ENCODE data around the gene KCTD13. TPM values are rescaled to one million over a fixed set of nuclear protein-coding genes. Genes with fewer than 3 reads are reported as not detected.

Gene KCTD13
- total RNA-seq, 1 experiment from 2014 or later, result 40.7 TPM

DNA sequence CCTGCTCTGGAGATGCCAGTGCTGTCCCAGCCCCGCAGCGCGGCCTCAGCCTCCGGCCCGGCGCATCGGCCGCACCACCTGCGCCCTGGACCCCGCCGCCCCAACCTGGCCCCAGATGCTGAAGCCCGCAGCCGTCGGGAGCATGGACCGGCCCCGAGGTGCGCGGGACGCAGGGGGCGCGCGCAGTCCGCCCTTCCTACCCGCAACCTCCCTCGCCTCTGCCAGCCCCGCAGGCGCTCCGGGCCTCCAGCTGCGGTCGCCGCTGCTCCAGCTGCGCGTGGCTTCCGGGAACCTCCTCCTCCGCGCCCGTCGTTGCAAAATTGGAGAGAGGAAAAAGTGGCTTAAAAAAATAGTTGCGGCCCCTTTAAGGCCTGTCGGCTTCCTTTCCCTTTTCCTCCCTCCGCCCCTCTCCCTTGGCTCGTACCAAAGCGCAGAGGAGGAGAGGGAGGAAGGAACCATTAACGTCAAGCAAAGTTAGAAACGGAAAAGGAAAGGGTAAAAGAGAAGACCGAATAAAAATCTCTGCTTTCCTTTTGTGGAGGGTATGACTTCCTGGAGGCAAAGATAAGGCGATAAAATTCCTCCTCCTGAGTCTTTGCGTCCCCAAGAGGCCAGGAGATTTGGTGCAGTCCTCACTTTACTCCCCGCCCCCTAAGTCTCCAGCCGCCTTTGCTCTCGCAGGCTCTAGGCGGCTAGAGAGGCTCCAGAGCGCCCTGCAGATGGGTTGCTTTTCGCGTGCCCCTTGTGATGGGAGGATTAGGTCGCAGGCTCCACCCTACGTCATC lies 63.0 kb downstream of the KCTD13 start, which contains the start of gene CDIPT (continued):
- TF ChIP-seq CEBPB (IDR thresholded peaks at IDR 0.05; ENCODE audit: low read depth), result no peak

DNA sequence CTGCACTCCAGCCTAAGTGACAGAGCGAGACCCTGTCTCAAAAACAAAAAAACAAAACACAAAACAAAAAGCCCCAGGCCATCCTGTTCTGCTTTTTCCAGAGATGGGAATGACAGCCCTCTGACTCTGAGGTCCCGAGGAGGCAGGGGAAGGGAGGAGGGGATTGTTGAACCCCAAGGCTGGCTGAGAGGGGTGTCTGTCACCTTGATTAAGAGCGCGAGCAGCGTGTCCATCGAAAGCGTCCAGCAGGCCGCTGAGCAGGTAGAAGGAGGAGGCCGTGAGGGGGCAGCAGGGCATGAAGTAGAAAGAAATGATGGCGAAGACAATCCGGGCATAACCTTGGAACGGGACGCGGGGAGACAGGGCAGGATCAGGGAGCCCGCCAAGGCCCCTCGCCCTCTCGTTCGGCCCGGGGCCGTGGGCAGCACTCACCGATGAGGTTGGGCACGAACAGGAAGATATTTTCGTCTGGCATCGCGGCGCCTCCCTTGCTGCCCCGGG lies 63.6 kb downstream of the KCTD13 start:
- Histone ChIP-seq H4K20me1 (ENCODE audit: insufficient read depth) (no peaks in the 10 kb centered on the region), H3K79me2 (ENCODE audit: insufficient read depth, low read length) (peaks cover 20% of the 10 kb centered on the region), H3K4me3 (replicated peaks in 1 of 2; ENCODE audit: low read depth in 1 of 2, low read length in 2 of 2) (peak overlapping the region; percentile 85 to 89), H2AFZ (ENCODE audit: low read depth, low read length, poor library complexity, severe bottlenecking) (no peak overlapping the region), H3K36me3 (ENCODE audit: control insufficient read depth in 1 of 2, insufficient read depth in 2 of 2, low read length in 2 of 2) (peaks cover 10 to 17% of the 10 kb centered on the region in 2 experiments), H3K27me3 (ENCODE audit: insufficient read depth, low read length) (no peaks in the 10 kb centered on the region), H3K4me1 (ENCODE audit: control insufficient read depth in 1 of 2, insufficient read depth in 2 of 2, low read length in 2 of 2) (peaks cover 0 to 15% of the 10 kb centered on the region in 2 experiments; a peak in 3 of 4 replicates), H3K4me2 (ENCODE audit: low read length) (peak overlapping the region; percentile 77), H3K9me3 (ENCODE audit: control insufficient read depth in 1 of 2, insufficient read depth in 1 of 2, low read depth in 1 of 2, low read length in 2 of 2) (no peaks in the 10 kb centered on the region), H3K27ac (ENCODE audit: low read depth, low read length) (peak overlapping the region; percentile 80), H3K9me2 (ENCODE audit: insufficient read depth) (no peaks in the 10 kb centered on the region), H3K9ac (ENCODE audit: low read length) (peak overlapping the region; percentile 78)
- ChIA-PET CTCF (interaction anchor here (1.7 to 3.0 kb wide), 2 partner anchors 14 to 46 kb away, joined by 4 to 19 read pairs; no protein-coding TSS in a partner anchor), RAD21 (ENCODE audit: low non-redundant PET in 1 of 2, low total read pairs in 2 of 2, uncharacterized antibody in 2 of 2, unreplicated experiment in 2 of 2) (no interaction called here), POLR2A (interaction anchor here (1.3 kb wide), 1 partner anchor 157 kb away, joined by 3 read pairs; no protein-coding TSS in a partner anchor)
- ATAC-seq (0 out of 2 replicates have a peak, but pooled peaks have one; percentile 1), DNase-seq (ENCODE audit: low read depth, low spot score) (no peak)
- intact Hi-C loops (cut with micrococcal nuclease), result loop anchor here (5.0 kb wide), 1 partner anchor 45 kb away; the partner anchor contains the start of gene PAGR1
- BruUV-seq (replicated peaks), result no TSS peak
- TF ChIP-seq SIN3A (IDR thresholded peaks at IDR 0.05; ENCODE audit: low read depth) (no peak), FOSL1 (IDR thresholded peaks at IDR 0.05; ENCODE audit: low read depth) (no peak), POLR2AphosphoS5 (IDR thresholded peaks at IDR 0.05; ENCODE audit: low read depth, low read length) (no peak), ZNF274 (IDR thresholded peaks at IDR 0.05; ENCODE audit: low read depth, low read length) (no peak), CBX3 (IDR thresholded peaks at IDR 0.05; ENCODE audit: low read depth) (no peak), EGR1 (IDR thresholded peaks at IDR 0.05; ENCODE audit: low read depth) (no peak), RAD21 (IDR thresholded peaks at IDR 0.05; ENCODE audit: low read depth) (peak; percentile 32; the same call in 1 of the 2 replicates), POLR2A (IDR thresholded peaks at IDR 0.05; ENCODE audit: borderline replicate concordance, extremely low read depth, insufficient read depth, insufficient read length) (no peak)
- TF ChIP-seq, protein P1, sequence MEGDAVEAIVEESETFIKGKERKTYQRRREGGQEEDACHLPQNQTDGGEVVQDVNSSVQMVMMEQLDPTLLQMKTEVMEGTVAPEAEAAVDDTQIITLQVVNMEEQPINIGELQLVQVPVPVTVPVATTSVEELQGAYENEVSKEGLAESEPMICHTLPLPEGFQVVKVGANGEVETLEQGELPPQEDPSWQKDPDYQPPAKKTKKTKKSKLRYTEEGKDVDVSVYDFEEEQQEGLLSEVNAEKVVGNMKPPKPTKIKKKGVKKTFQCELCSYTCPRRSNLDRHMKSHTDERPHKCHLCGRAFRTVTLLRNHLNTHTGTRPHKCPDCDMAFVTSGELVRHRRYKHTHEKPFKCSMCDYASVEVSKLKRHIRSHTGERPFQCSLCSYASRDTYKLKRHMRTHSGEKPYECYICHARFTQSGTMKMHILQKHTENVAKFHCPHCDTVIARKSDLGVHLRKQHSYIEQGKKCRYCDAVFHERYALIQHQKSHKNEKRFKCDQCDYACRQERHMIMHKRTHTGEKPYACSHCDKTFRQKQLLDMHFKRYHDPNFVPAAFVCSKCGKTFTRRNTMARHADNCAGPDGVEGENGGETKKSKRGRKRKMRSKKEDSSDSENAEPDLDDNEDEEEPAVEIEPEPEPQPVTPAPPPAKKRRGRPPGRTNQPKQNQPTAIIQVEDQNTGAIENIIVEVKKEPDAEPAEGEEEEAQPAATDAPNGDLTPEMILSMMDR (IDR thresholded peaks at IDR 0.05 in 2 of 3, conservative IDR thresholded peaks at IDR 0.05 in 1 of 3; ENCODE audit: borderline replicate concordance in 1 of 3, insufficient read depth in 1 of 3, low read depth in 2 of 3, low read length in 2 of 3), result 0 out of 6 replicates have a peak, but pooled peaks of 1 of the 3 experiments have one; percentile 15

All from HCT116 (cell line).